HS-5 (cell line): ENCODE data around the gene ARHGEF2.
"Not testable (repeated sequence)": the region's sequence is repeated elsewhere in the genome, so short reads cannot be mapped to it uniquely, and the experiment has no call there.

Experiments
- DNase-seq: peaks from one replicate; pipeline ENCODE4 v3.0.0-alpha.2; 2012; ENCODE audit warnings: low read depth

Gene ARHGEF2

GRCh38 chr1:155990005-155990739 is 11.8 kb upstream of the ARHGEF2 start:
- no peak for DNase-seq

GRCh38 chr1:155989242-155990004 is 11.1 kb upstream of the ARHGEF2 start:
- no peak for DNase-seq

DNA sequence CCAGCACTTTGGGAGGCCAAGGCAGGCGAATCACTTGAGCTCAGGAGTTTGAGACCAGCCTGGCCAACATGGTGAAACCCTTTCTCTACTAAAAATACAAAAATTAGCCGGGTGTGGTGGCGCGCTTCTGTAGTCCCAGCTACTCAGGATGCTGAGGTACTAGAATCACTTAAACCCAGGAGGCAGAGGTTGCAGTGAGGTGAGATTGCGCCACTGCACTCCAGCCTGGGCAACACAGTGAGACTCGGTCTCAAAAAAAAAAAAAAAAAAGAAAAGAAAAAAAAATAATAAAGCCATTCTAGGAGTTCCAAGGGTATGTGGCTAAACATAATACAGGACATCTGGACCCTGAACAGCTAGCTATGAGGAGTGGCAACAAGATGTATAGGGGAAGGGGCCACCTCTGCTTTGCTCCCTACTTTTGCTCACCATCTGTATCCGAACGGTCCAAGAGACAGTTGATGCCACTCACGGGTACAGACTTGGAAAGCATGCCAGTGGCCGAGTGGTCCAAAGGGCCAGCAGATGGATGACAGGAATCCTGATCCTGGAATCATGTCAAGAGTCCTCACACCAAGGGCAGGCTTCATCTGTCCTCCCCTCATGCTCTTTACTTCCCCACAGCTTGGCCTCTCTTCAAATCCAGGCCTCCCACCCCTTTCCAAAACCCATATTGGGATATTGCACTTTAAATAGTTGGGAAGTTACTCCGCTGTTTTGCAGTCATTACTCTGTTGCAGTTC is 6.7 kb upstream of the ARHGEF2 start:
- DNase-seq = not testable (repeated sequence)

DNA sequence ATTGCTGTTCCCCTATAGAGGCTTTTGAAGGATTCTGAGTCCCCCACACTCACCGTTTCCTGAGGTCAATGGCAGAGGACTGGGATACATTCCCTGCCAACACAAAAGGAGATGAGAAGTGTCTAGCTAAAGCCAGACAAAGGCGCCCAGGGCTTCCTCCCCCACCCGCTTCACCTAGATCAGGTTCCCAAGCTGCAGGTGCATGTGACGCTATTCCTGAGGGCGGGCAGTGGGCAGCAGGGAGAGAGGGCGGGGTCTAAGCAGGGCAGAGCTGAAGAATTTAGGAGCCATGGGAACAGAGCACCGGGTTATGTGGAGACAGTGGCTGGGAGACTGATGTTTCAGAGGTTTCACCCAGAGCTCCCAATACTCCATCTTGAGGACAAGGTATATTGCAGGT is 6.0 kb upstream of the ARHGEF2 start:
- DNase-seq = no peak

DNA sequence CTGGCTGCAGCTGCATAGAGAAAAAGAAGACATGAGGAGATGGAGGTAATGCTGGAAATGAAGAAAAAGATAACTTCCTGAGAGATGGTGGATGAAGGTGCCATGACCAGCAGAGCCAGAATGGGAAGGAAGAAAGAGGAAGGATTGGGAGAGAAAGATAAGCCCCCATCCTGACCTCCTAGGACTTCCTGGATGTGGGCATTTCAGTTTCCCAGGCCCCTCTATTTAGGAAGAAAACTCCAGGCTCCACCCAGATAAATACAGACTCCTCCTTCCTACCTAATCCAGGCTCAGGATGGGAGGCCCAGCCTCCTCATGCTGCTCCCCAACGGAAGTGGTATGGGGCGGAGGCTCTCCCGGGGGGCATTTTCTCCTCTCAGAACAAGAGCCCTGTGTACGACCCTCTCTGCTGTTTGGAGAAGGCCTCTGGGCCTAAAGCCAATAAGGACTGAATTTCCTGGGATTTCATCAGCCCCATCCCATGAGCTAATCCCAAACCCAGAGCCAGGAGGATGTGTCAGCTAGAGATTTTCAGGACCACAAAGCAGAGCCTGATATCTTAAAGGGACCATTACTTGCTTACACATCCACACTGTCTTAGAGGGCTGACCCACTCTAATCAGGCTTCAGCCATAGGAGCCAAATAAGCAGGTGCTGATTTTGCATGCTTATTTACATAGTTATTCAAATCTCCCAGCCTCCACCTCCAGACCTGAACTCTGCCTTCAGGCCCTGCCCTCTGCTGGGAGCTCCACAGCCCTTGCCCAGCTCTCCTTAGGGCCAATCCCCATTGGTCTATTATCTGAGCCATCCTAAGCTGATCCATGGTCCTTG is 5.1 kb upstream of the ARHGEF2 start:
- peak; percentile 99 for DNase-seq

- DNase-seq = no peak
These were observed 3.8 kb upstream of the ARHGEF2 start for GRCh38 chr1:155982106-155982505.

- DNase-seq = peak; percentile 83
These were observed 3.1 kb upstream of the ARHGEF2 start for GRCh38 chr1:155981266-155982088.

- no peak for DNase-seq
These were observed 1.4 kb upstream of the ARHGEF2 start for GRCh38 chr1:155979597-155980343.

- DNase-seq = peak; percentile 33
These were observed 654 bp upstream of the ARHGEF2 start for GRCh38 chr1:155978973-155979429.

DNA sequence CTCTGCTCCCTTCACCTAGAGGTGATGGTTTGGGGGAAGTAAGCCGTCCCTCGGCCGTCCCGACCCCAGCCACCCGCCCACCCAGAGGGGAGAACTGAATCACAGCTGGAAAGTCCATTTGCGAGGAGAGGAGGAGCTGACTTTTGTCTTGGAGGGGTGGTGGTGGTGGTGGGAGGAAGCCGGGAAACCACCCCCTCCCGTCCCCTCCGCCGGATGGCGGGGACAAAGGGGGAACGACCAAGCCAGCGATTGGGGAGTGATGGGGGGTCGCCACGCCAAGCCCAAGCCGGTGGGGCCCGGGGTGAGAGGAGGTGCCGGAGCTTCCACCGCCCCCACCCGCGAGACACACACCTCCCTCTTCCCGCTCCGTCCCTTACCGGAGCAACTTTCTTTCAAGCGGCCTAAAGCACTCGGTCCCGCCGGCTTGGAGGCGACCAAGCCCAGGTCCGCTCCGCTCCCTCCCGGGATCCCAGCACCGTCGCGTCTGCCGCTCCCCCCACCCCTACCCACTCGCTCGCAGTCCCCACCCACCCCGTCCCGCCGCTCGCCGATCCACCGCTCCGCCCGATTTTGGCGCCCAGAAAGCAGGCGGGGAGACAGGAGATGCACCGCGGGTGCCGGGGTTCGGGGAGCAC is 540 bp downstream of the ARHGEF2 start:
- DNase-seq = no peak

DNA sequence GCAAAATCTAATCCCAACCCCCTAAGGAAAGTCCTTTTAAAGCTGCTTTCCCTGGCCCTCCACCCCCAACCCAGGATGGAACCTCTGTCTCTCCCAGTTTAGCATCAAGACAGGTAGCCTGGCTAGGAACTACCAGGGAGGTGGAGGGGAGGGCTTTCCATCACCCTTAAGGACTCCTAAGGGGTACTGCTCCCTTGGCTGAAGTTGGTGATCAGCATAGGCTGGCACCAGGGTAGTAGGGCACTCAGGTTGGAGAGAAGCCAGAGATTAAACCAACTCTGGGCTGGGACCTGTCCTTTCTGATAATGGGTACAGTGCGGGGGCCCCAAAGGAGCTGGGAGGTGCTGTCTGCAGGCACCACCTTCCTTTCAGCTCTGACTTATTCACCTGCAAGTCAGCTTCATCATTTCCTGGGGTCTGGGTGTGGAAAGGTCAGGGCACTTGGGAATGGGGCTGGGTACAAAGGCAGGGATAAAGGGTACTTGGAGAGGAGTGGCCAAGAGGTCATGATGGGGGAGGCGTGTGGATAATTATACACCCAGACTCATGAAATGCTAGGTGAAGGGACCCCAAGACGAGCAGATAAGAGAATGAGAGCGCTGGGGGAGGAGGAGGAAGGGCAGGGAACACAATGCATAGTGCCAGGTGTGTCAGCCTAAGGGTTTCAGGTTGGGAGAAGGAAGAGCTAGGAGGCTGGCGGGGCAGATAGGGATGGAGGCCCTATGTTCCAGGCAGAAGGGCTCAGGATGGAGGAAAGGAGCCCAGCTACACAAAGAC is 1.2 kb downstream of the ARHGEF2 start:
- no peak for DNase-seq

GRCh38 chr1:155976062-155976912 is 2.1 kb downstream of the ARHGEF2 start:
- DNase-seq = no peak

GRCh38 chr1:155975375-155976061 is 2.8 kb downstream of the ARHGEF2 start:
- no peak for DNase-seq

- no peak for DNase-seq
These were observed 3.9 kb downstream of the ARHGEF2 start for GRCh38 chr1:155974208-155975115.

- no peak for DNase-seq
These were observed 4.6 kb downstream of the ARHGEF2 start for GRCh38 chr1:155973723-155974122.
